AG09319 (cell line): Measurements from ENCODE around the gene PIGQ.
A peak's percentile ranks its signal among the peaks of the same experiment; 100 is the strongest.

ENCODE experiments used
- DNase-seq: peaks from one replicate; pipeline ENCODE4 v3.0.0-alpha.2; 2010; ENCODE audit warnings: low read depth; ENCODE audit errors: extremely low read depth
- CTCF ChIP-seq: IDR thresholded peaks from 2 replicates; pipeline ENCODE4 v1.5.1; 2011; ENCODE audit warnings: low read depth, mild to moderate bottlenecking, inconsistent platforms, low read length, moderate library complexity

PIGQ gene

GRCh38 chr16:583470-583814 is 13.7 kb downstream of the PIGQ start:
- DNase-seq = no peak
- TF ChIP-seq CTCF = no peak

GRCh38 chr16:583815-584591 is 14.2 kb downstream of the PIGQ start:
- no peak for DNase-seq
- TF ChIP-seq CTCF = no peak

GRCh38 chr16:585351-585750 is 15.6 kb downstream of the PIGQ start:
- DNase-seq = no peak
- no peak for TF ChIP-seq CTCF

- no peak for TF ChIP-seq CTCF
- no peak for DNase-seq
These were observed 16.4 kb downstream of the PIGQ start for GRCh38 chr16:586047-586644.

GRCh38 chr16:586645-587590 is 17.1 kb downstream of the PIGQ start:
- no peak for DNase-seq
- TF ChIP-seq CTCF = no peak

- no peak for DNase-seq
- no peak for TF ChIP-seq CTCF
These were observed 18.8 kb downstream of the PIGQ start for GRCh38 chr16:588639-588888.

GRCh38 chr16:588889-589657 is 19.3 kb downstream of the PIGQ start:
- TF ChIP-seq CTCF = no peak
- peak; percentile 88 for DNase-seq
